Esophagus (tissue), 2 donors: ENCODE results near the gene DMKN. TPM values are rescaled to one million over a fixed set of nuclear protein-coding genes. Genes with fewer than 3 reads are reported as not detected.

ENCODE experiments used
- H3K27ac ChIP-seq, 2 donors: one replicate each; pipeline ENCODE4 v1.5.1; 2013; ENCODE audit warnings: low read depth in 2 of 2, mild to moderate bottlenecking in 2 of 2, inconsistent platforms in 1 of 2, low read length in 1 of 2, moderate library complexity in 1 of 2
- H3K27me3 ChIP-seq, 2 donors: one replicate each; pipeline ENCODE4 v1.6.1; 2013; ENCODE audit warnings: low read length in 2 of 2, control low read depth in 1 of 2, mild to moderate bottlenecking in 1 of 2; ENCODE audit not compliant: insufficient read depth in 2 of 2, control insufficient read depth in 1 of 2
- H3K36me3 ChIP-seq, 2 donors: one replicate each; pipeline ENCODE4 v1.6.1; 2013; ENCODE audit warnings: low read length in 1 of 2; ENCODE audit not compliant: control insufficient read depth in 2 of 2, insufficient read depth in 2 of 2
- H3K4me1 ChIP-seq, 2 donors: one replicate each; pipeline ENCODE4 v1.6.1; 2013; ENCODE audit warnings: low read length in 1 of 2; ENCODE audit not compliant: control insufficient read depth in 2 of 2, insufficient read depth in 2 of 2
- H3K4me3 ChIP-seq, 2 donors: one replicate each; pipeline ENCODE4 v1.5.1; 2013; ENCODE audit warnings: low read length in 2 of 2, mild to moderate bottlenecking in 2 of 2, low read depth in 1 of 2, moderate library complexity in 1 of 2
- H3K9me3 ChIP-seq, 2 donors: one replicate each; pipeline ENCODE4 v1.6.1; 2013; ENCODE audit warnings: mild to moderate bottlenecking in 2 of 2, low read depth in 1 of 2, low read length in 1 of 2, moderate library complexity in 1 of 2; ENCODE audit not compliant: control insufficient read depth in 2 of 2, insufficient read depth in 1 of 2
- WGBS, 2 donors: extraction: QIAGEN DNeasy Blood & Tissue Kit; methylation state at CpG; one replicate each; pipeline ENCODE4 v1.1.7; 2013; 5-methylcytosine and 5-hydroxymethylcytosine counted together
- polyA plus RNA-seq, 2 donors: library from polyadenylated mRNA; stranded (reverse); fragments of 200-250 nt; gene quantifications; one replicate each; pipeline ENCODE4 v1.2.3, GENCODE V29; 2013
- donor health status: healthy with polysubstance abuse.
- donor health status: Bipolar disorder and iron deficiency.

The DMKN gene
- polyA plus RNA-seq, 2 donors, result 223 to 315 TPM

DNA sequence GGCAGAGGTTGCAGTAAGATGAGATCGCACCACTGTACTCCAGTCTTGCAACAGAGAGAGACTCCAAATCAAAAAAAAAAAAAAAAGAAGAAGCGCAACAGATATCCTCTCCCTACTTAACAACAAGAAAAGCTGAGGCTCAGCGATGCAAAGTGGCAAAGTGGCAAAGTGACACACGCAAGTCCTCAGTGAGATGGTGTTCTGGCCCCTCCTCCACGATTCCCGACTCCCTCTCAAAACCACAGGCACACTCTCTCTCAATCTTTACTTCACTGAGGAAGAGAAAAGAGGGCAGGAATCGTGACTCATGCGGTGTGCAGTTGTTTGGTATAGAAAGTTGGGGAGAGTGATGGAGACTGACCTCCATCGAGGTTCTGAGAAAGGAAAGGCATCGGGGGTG is 52.8 kb downstream of the DMKN start:
- peaks cover 0 to 2% of the 10 kb centered on the region in 2 donors for H3K4me1 ChIP-seq
- H3K27me3 ChIP-seq, result no peaks in the 10 kb centered on the region
- no peak overlapping the region for H3K27ac ChIP-seq
- H3K4me3 ChIP-seq, result no peak overlapping the region
- no peaks in the 10 kb centered on the region for H3K36me3 ChIP-seq
- H3K9me3 ChIP-seq, result no peaks in the 10 kb centered on the region
- 82 to 88% methylated on average over 10 of the region's 10 CpGs for WGBS, 2 donors

DNA sequence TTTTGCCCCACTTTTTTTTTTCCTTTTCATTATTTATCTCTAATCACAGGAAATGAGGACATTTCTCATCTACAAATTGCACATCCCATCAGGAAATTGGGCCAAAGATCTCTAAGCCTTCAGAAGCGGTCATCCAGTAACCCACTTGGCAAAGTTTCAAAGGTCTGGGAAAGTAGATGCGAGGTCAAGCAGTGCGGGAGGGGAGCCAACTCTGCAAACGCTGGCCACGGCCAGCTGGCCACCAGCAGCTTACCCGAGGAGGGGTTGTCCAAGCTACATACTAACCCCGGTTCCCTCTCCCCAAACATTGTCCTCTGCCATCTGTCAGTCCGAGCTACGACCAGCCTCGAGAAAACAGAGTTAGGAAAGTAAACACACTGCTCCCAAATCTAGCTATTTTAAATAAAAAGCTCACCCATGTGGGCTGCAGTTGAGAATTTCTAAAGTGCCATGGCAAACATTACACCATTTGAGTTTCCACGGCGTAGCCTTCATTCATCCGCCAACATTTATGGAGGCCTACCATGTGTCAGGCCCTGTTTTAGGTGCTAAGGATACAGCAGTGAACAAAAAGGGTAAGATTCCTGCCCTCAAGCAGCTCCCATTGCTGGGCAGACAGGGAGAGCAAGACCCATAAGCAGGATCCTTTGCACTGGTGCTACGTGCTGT is 53.9 kb downstream of the DMKN start:
- Histone ChIP-seq H3K4me1 (peaks cover 0 to 2% of the 10 kb centered on the region in 2 donors), H3K27me3 (no peaks in the 10 kb centered on the region), H3K9me3 (no peaks in the 10 kb centered on the region), H3K4me3 (no peak overlapping the region), H3K36me3 (no peaks in the 10 kb centered on the region), H3K27ac (no peak overlapping the region)
- WGBS, 2 donors, result 50 to 58% methylated on average over 14 of the region's 14 CpGs

DNA sequence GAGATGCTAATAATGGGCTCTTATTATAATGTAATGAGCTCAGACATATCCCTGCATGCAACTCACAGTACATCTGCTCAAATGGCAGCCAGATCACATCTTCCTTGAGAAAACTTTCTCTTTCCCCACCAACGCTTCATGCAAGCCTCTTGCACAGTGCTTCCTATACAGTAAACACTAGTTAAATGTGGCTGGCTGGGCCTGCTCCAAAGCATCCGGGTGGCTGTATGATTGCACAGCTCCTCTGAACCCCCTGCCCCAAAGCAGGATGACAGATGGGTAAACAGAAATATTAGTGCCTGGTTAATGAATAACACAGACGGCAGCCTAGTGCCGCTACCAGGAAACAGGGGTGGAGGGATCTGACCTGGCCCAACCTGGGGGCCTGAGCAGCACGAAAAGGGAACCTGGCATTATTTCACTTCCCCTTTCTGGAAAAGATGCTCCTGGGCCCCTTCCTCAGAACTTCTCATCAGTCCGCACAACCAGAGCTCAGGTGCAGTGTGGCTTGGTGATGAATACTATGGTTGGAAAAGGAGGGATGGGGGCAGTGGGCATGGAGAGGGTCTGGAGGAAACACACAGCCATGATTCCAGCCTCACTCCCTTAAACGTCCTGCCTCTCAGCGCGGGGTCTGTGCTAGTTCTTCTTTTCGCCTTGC is 54.6 kb downstream of the DMKN start:
- Histone ChIP-seq H3K27me3 (no peaks in the 10 kb centered on the region), H3K27ac (peak overlapping the region in 1 of 2 donors; percentile 11), H3K4me1 (peaks cover 0 to 2% of the 10 kb centered on the region in 2 donors), H3K4me3 (no peak overlapping the region), H3K36me3 (no peaks in the 10 kb centered on the region), H3K9me3 (no peaks in the 10 kb centered on the region)
- 38 to 43% methylated on average over 10 of the region's 10 CpGs for WGBS, 2 donors

DNA sequence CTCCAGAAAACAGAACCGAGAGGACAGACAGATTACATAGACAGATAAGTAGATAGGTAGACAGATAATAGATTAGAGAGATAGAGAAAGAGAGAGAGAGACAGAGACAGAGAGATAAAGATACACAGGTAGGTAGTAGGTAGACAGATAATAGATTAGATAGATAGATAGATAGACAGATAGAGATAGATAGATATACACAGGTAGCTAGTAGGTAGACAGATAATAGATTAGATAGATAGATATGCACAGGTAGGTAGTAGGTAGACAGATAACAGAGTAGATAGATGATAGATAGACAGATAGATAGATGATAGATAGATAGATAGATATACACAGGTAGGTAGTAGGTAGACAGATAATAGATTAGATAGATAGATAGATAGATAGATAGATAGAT is 55.3 kb downstream of the DMKN start:
- Histone ChIP-seq H3K27ac (no peak overlapping the region), H3K4me3 (no peak overlapping the region), H3K27me3 (no peaks in the 10 kb centered on the region), H3K36me3 (no peaks in the 10 kb centered on the region), H3K4me1 (peaks cover 0 to 2% of the 10 kb centered on the region in 2 donors), H3K9me3 (no peaks in the 10 kb centered on the region)
- 60 to 82% methylated on average over 1 of the region's 1 CpG for WGBS, 2 donors

GRCh38 chr19:35457173-35457572 is 56.3 kb downstream of the DMKN start:
- Histone ChIP-seq H3K36me3 (no peaks in the 10 kb centered on the region), H3K4me3 (no peak overlapping the region), H3K9me3 (no peaks in the 10 kb centered on the region), H3K27me3 (no peaks in the 10 kb centered on the region), H3K27ac (no peak overlapping the region), H3K4me1 (peaks cover 0 to 2% of the 10 kb centered on the region in 2 donors)
- 81 to 89% methylated on average over 5 of the region's 5 CpGs for WGBS, 2 donors

DNA sequence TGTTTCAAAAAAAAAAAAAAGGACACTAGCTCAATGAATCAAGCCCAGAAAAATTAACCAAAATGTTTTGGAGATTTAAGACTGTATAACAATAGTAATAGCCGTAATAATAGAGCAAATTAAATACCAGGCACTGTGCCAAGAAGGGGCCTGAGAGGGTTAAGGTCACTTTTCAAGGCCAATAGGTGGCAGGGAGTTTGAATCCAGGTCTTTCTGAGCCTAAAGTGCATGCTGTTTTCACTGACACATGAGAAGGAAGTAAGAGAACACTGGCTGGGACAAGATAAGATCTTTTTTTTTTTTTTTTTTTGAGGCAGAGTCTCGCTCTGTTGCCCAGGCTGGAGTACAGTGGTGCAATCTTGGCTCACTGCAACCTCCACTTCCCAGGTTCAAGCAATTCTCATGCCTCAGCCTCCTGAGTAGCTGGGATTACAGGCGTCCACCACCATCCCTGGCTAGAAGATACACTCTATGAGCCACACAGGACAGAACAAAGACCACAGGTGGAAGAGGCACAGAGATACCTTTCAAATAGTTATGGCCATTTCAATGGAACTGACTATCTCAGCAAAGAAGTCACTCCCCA is 57.7 kb downstream of the DMKN start:
- Histone ChIP-seq H3K9me3 (no peaks in the 10 kb centered on the region), H3K4me1 (peaks cover 0 to 2% of the 10 kb centered on the region in 2 donors)
- WGBS, 2 donors, result 66 to 80% methylated on average over 3 of the region's 3 CpGs

GRCh38 chr19:35454663-35455062 is 58.8 kb downstream of the DMKN start:
- H3K36me3 ChIP-seq, result no peaks in the 10 kb centered on the region
- no peak overlapping the region for H3K4me3 ChIP-seq
- H3K27me3 ChIP-seq, result no peaks in the 10 kb centered on the region
- H3K4me1 ChIP-seq, result peaks cover 0 to 8% of the 10 kb centered on the region in 2 donors
- WGBS, 2 donors, result 68 to 88% methylated on average over 2 of the region's 2 CpGs
- H3K9me3 ChIP-seq, result no peaks in the 10 kb centered on the region
- H3K27ac ChIP-seq, result no peak overlapping the region

More for the DNA sequence above, 57.7 kb downstream of the DMKN start:
- H3K36me3 ChIP-seq, result no peaks in the 10 kb centered on the region
- H3K27ac ChIP-seq, result no peak overlapping the region
- no peaks in the 10 kb centered on the region for H3K27me3 ChIP-seq
- H3K4me3 ChIP-seq, result no peak overlapping the region

- Histone ChIP-seq H3K36me3 (no peaks in the 10 kb centered on the region), H3K9me3 (no peaks in the 10 kb centered on the region), H3K4me1 (peaks cover 0 to 10% of the 10 kb centered on the region in 2 donors), H3K27me3 (no peaks in the 10 kb centered on the region), H3K27ac (no peak overlapping the region), H3K4me3 (no peak overlapping the region)
- 76 to 81% methylated on average over 7 of the region's 7 CpGs for WGBS, 2 donors
Observed at GRCh38 chr19:35451338-35452096, 61.9 kb downstream of the DMKN start.

DNA sequence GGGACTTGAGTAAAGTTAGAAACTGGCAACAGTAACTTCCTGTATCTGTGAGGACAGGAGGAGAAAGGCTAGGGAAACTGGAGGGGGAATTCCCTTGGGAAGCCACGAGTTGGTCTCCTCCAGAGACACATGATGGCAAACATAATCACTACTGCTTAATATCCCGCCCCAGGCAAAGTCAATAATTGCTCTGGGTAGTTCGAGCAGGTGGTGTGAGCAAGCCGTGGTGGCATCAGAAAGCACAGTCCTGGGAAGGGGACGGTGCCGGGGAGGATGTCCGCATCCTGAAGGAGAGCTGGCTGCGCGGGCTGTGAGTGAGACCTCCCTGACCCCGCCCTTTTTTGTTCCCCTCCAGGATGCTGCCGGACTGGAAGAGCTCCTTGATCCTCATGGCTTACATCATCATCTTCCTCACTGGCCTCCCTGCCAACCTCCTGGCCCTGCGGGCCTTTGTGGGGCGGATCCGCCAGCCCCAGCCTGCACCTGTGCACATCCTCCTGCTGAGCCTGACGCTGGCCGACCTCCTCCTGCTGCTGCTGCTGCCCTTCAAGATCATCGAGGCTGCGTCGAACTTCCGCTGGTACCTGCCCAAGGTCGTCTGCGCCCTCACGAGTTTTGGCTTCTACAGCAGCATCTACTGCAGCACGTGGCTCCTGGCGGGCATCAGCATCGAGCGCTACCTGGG is 63.9 kb downstream of the DMKN start:
- H3K27me3 ChIP-seq, result no peaks in the 10 kb centered on the region
- H3K36me3 ChIP-seq, result no peaks in the 10 kb centered on the region
- peak overlapping the region in 1 of 2 donors; percentile 85 for H3K27ac ChIP-seq
- 44 to 49% methylated on average over 27 of the region's 27 CpGs for WGBS, 2 donors
- no peaks in the 10 kb centered on the region for H3K9me3 ChIP-seq
- peaks cover 0 to 10% of the 10 kb centered on the region in 2 donors for H3K4me1 ChIP-seq
- no peak overlapping the region for H3K4me3 ChIP-seq
